Glomerular visceral epithelial cell (primary cell): ENCODE results near the gene PFDN2.
"Not testable (repeated sequence)": the region's sequence is repeated elsewhere in the genome, so short reads cannot be mapped to it uniquely, and the experiment has no call there.

Source experiments
- DNase-seq: peaks from one replicate; pipeline ENCODE4 v3.0.0-alpha.2; 2016; ENCODE audit errors: extremely low spot score

PFDN2 gene

DNA sequence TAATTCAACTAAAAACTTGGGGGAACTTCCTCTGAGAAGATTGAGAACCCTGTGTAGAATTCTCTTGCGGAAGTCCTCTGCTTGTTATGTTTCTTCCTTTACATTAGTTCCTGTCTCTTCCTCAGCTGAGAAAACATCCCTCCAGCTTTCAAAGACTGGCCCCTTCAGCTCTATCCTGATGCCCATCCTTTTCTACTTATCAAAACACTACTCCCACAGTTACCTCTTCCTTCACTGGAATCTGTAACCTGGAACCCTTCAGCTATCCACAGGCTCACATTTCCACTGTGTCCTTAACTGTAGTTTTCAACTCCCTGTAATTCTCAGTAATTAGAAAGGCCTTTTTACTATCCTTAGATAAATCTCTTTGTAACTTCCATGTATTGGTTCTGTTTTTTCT lies 20.6 kb upstream of the PFDN2 start:
- DNase-seq, result no peak

DNA sequence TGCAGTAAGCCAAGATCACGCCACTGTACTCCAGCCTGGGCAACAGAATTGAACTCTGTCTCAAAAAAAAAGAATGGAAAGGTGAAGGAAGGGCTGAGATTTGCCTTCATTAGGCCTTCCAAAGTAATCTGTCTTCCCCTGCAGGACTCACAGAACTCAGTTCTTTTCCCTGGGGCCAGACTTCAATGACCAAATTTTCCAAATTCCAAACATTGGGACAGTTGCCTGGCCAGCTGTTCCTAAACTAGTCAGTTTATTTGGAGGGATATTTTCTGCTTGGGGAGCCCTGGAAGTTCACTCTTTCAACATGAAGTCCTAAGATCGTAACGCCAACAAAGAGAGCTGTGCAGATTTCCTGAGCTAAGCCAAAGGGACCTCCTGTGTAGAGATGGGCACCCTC lies 20.0 kb upstream of the PFDN2 start:
- no peak for DNase-seq

DNA sequence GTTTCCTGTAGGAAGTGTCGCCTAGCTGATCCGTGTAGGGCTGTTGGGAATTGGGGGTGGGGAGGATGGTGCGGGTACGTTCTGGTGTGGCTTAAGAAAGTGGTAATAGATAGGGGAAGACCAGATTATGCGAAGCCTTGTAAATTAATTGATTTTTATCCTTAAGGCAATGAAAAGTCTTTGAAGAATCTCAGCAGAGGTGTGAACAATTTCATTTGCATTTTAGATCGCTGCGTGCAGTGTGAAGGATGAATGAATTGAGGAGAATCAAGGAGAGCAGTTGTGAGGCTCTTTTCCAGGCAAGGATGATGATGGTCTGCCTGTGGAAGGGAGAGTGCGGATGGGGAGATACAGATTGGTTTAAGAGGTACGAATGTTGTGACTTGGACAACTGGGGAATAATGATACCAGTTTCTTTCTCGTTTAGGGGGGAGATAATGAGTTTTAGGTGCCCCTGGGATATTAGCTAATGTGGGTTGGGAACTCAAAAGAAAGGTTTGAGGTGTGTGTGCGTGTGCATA lies 15.4 kb upstream of the PFDN2 start:
- peak; percentile 33 for DNase-seq

DNA sequence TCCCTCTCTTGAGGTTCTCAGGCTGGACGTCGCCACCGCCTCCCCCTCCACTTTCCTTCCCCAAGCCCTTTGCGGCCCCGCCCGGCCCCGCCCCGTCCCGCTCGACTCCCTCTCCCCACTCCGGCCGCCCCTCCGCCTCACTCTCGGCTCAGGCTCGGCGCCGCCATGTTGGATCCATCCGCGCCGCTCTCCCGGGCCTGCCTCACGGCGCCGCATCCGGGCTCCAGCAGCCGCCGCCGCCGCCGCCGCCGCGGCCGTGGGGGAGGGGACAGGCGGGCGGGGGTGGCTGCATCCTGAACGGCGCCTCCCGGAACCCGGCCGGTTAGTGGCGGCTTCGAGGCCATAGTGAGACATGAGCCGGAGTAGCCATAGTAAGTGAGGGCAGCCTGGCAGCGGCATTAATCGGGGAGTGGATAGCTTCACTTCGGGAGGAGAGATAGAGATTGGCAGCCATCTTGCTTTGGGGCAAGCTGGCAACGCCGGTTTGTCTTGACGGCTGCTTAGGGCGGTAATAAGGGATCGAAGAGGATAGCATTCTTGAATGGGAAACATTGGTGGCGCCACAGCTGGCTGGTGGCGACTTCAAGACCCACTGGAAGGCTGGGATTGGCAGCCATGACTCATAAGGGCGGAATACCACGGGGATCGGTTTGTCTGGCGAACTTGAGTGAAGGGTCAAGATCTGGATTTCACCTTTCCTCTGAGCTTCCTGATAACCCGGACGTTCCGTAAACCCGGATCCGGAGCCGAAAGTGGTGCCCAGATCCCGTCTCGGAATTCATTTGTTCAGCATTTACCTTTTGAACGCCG lies 14.8 kb upstream of the PFDN2 start, which contains the start of gene DEDD:
Gene DEDD, minus strand, starts transcription at position 258 of the 810 bp plus-strand sequence. CDS start 8,205 bp downstream, outside the sequence.
- DNase-seq, result peak; percentile 98

DNA sequence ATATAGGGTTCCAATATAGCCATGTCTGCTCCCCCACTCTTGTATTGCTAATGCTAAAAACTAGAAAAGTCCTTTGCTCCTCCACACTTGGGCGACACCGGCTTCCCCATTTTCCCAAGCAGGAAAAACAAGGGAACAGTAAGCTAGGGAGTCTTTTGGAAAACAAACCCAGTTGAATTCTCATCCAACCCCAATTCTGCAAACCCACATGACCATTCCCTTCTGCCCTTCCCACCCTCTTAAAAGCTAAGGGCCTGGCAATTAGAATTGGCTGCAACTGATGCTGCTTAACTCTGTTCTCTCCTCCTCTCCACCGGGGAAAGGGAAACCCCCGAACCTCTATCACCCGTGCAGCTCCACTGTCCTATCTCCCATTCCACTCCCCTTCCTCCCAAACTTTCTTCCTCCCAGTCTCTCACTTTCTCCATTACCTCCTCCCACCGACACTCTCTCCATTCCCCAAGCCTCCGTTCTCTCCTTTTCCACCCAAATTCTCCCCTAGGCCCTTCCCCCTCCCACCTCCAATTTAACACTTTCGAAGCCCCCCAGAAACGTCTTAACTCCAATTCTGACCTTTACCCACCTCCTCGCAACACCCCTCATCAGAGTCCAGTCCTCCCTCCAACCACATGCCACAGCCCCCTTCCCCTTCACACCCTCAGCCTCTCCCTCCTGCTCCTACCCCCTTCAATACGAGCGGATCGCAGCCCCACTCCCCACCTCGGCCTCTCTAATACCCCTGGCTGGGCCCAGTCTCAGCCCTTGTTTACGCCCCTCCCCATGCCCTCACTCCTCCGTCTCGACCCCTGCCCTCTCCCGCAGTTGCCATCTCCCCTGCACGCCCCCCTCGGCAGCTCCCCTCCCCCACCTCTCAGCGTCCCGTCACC lies 13.9 kb upstream of the PFDN2 start:
- DNase-seq, result no peak

DNA sequence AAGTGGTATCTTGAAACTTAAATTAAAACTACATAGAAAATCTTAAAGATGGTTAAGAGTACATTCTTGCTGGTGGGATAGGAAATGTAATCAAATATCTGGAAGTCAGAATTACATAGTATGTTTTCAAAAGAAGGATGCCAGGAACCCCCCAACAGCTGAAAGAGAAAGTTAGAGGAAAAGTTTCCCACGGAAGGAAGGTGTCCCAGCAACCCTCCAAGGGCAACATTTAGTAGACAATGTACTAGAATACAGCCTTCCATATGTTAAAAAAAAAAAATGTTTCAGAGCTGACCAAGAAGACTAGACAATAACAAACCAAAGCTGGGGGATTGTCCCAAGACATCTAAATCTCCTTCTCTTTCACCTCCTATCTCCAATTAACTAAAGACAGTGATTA lies 12.4 kb upstream of the PFDN2 start:
- DNase-seq, result no peak

DNA sequence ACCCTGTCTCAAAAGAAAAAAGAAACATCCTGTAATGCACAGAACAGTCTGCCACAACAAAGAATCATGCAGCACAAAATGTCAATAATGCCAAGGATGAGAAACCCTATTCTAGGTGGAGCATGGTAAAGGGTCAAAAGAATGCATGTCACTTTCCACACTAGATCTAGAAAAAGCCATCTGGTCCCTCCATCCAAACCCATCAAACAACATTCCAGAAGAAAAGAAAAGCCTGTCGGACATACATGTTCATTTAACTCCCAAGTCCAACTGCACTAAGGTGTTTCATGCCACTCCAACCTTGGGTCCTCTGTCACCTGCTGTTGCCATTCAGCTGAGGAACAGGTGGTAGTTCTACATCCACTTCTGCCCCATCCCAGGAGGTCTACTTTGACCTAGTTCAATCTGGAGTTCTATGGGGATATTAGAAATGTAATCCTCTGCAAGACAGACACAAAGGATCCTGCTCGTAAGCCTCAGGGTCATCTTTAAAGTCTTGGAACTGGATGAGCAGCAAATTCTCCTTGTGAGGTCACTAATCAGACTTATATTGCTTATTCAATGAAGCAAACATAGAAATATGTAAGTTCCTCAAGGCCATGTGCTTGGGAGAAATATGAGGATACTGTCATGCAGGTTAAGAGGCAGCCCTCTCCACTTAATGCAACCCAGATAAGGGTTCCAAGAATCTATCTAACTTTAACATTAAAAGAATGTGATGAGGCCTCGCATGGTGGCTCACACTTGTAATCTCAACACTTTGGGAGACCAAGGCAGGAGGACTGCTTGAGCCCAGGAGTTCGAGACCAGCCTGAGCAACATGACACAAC lies 11.0 kb upstream of the PFDN2 start:
- no peak for DNase-seq

DNA sequence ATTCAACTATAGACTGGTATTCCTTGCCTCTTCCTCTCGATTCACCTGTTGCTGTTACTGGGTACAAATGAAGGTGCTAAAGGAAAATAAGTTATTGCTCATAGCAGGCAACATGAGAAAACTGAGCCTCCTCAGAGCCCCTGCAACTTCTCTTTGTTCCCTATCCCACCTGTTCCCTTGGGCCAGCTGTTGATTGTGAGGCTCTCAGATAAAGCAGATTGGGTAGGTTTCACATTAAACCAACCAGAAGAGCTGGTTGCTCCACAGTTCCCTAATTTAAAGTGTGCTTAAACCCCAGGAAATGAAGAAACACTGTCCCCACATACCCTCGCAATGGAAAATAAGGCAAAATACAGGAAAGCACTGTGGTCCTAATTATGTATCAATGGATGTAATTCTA lies 9.8 kb upstream of the PFDN2 start:
- no peak for DNase-seq

DNA sequence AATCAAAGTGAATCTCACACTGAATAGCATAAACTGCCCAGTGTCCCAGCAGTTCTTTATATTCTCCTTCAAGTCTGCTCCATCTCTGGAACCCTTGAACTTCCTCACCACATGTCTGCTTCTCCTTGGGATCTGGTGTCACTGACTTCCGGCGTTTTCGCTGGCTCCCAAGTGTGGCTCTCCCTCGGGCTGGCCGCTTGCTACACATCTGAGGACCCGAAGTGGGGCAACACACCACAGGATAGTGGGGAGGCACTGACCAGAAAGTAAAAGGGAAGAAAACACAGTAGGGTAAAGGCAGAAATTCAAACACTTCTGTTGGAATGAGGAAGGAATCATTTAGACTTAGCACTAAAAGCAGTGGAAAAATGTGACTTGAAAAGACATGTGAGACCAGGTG lies 5.1 kb upstream of the PFDN2 start:
- DNase-seq, result no peak

DNA sequence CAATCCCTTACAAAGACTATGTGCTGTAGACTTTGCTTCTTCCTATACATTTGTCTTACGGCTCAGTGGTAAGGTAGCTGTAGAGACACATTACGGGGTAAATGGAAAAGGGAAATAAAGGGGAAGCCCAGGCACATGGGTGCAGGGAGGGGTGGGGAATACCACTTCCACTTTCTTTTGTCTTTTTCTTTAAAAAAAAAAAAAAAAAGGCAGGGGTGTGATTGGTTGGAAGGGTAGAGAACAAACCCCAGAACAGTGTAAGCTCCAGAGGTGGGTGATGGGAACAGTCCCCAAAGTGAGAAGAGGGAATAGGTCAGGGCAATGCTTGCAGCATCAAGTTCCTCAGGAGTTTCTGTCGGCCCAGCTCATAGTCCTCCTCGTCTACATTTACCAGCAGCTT lies 4.0 kb upstream of the PFDN2 start:
- no peak for DNase-seq

DNA sequence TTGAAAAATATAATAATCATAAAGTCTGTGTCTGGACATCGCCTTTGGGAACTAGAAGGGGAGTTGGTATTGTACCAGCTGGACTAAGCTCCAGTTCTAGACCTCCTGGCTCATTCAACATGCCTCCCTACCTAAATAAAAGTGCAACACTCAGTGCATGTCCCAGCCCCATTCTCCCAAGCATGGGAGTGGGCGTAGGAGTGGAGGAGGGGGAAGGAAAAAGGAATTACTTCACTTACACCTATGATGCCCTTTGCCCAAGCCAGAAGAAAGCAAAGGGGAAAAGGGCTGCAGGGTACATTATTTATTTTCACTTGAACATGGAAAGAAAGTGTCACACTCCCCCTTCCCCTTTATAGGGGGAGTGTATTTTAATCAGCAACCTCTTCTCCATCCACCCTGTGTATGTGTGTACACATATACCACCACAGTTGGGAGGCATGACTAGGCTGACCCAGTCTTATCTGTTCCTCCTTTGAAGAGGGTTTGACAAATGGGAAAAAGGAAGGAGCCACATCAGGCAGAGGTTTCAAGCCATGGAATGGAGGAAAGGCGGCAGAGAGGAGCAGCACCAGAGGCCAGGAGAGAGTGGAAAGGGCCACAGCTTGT lies 3.3 kb upstream of the PFDN2 start:
- DNase-seq, result no peak

DNA sequence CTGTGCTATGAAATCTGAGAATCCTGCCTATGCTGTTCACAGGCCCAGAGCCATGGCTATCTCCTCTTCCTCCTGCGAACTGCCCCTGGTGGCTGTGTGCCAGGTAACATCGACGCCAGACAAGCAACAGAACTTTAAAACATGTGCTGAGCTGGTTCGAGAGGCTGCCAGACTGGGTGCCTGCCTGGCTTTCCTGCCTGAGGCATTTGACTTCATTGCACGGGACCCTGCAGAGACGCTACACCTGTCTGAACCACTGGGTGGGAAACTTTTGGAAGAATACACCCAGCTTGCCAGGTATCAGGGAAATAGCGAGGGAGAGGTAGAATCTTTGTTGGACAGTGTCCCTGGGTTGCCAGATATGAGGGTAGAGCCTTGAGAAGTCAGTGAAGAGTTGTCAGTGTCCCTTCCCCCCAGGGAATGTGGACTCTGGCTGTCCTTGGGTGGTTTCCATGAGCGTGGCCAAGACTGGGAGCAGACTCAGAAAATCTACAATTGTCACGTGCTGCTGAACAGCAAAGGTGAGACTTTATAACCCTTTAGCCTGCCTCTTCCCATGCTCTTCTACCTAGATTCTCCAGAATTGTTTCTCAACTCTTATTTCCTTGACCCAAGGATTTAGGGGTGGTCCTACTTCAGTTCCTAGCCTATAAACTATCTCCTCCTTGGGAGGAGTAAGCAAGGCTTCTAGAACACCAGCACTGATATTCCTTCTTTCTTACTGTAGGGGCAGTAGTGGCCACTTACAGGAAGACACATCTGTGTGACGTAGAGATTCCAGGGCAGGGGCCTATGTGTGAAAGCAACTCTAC lies 1.5 kb upstream of the PFDN2 start:
- DNase-seq, result peak; percentile 69

DNA sequence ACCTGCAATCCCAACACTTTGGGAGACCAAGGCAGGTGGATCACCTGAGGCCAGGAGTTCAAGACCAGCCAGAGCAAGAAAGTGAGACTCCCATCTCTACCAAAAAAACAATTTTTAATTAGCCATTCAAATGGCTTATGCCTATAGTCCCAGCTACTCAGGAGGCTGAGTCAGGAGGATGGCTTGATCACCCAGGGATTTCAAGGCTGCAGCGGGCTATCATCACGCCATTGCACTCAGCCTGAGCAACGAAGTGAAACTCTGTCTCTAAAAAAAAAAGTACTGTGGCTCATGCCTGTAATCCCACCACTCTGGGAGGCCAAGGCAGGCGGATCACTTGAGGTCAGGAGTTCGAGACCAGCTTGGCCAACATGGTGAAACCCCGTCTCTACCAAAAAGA lies 1.9 kb downstream of the PFDN2 start:
- not testable (repeated sequence) for DNase-seq

DNA sequence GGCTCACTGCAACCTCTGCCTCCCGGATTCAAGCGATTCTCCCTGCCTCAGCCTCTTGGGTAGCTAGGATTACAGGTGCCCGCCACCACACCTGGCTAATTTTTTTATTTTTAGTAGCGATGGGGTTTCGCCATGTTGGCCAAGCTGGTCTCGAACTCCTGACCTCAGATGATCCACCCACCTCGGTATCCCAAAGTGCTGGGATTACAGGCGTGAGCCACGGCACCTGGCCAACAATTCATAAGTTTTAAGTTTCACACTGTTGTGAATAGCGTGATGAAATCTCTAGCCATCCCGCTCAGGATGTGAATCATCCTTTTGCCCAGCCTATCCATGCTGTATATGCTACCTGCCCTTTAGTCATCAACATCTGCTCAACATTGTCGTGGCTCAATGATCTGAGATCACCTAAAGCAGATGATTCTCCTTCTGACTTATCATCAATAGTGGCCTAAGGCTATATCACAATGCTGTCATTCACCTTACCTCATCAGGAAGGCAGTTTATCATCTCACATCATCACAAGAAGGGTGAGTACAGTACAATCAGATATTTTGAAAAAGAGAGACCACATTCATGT lies 2.6 kb downstream of the PFDN2 start:
- peak; percentile 92 for DNase-seq

DNA sequence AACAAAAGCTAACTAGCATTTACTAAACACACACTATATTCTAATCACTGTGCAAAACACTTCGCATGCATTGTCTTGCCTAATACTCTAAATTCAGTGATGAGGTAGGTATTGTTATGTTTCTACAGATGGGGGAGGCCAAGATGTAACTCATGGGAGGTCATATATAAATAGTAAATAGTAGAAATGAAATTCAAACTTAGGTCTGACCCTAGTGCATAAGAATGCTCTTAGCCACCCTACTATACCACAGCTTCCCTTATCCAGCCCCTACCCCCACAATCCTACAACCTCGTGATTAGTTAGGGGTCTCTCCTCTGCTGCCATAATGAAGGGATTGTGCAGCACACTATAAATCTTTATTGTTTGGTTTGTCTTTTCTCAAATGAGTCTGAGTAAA lies 3.3 kb downstream of the PFDN2 start:
- no peak for DNase-seq

DNA sequence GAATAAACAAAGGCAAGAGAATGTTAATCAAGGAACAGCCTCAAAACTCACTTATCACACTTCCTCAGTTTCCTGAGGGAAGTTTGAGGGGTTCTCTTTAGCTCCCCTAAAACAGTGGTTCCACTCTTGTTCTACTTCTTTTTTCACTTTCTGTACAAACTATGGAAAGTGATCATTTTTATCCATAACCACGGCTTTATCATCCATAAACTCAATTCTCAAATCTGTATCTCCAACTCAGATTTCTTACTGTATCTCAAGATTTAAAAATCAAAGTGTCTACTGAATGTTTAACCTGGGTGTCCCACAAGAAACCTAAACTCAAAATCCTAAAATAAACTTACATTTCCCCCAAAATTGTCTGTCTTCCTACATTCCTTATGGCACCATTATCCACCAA lies 3.9 kb downstream of the PFDN2 start:
- no peak for DNase-seq

DNA sequence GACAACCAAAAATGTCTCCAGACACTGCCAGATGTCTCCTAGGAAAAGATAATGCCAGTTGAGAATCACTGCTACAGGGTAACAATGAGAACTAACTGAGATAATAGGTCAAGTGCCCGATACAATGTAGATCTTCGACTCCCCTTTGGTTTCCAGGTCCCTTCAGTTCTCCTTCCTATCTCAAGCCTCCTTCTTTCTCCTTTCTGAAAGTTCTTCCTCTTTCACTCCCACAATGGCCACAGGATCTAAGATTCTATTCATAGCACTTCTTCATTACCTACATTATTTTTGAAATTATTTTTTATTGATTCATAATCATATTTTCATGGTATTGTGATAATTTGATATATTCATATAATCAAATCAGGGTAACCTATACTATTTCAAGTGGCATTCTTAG lies 6.3 kb downstream of the PFDN2 start:
- DNase-seq, result no peak

DNA sequence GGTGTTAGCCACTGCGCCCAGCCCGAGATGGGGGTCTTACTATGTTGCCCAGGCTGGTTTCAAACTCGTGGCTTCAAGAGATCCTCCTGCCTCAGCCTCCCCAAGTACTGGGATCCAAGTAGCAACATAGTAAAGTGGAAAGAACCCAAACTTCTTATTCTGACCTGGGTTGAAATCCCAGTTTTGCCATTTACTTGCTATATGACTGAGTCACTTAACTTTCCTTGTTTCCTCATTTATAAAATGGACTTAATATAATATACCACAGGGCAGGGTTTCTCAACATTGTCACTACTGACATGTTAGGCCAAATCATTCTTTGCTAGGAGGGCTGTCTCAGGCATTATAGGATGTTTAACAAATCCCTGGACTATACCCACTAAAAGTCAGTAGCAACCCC lies 6.7 kb downstream of the PFDN2 start:
- no peak for DNase-seq

DNA sequence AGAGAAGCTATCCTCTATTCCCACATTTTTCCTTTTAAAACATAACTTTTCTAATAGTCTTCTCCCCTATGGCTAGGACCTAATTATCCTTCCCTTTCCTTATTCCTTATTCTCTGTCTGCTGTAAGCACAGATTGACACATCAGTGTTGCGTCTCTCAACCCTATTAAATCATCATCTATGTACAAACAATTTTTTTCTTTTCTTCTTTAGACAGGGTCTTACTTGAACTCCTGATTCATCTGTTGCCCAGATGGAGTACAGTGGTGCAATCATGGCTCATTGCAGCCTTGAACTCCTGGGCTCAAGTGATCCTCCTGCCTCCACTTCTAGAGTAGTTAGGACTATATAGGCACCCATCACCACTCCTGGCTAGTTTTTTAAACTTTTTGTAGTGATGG lies 11.4 kb downstream of the PFDN2 start:
- DNase-seq, result no peak

DNA sequence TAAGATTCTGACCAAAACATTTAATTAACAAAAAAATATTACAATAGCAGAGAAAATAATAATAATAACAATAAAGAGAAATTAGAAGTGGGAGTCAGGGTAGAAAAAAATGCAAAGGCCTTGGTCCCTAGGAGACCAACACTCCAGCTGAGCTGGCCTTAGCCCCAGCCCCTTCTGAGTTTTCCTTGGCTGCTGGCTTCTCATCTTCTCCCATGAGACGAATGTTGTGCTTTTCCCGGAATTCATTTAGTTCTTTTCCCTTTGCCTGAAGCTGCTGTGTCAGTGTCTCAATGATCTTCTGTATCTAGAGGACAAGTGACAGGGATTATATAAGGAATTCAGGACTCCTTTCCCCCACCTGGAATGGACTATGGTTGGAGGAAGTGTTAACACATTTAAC lies 17.3 kb downstream of the PFDN2 start:
- DNase-seq, result no peak
